Neural progenitor cell (in vitro differentiated cells): ENCODE data around the gene KIAA0408.

Experiments
- CTCF ChIP-seq: fragments of 200-600 bp; sonication (generic); IDR thresholded peaks from 2 replicates; pipeline ENCODE4 v1.5.1; 2017; ENCODE audit warnings: antibody characterized with exemption, mild to moderate bottlenecking
- EZH2 ChIP-seq: fragments of 200-600 bp; sonication (generic); IDR thresholded peaks from 2 replicates; pipeline ENCODE4 v1.6.1; 2017; ENCODE audit warnings: antibody characterized with exemption, mild to moderate bottlenecking, moderate library complexity
- EZH2phosphoT487 ChIP-seq: fragments of 200-600 bp; sonication (generic); IDR thresholded peaks from 2 replicates; pipeline ENCODE4 v1.6.1; 2017; ENCODE audit warnings: antibody characterized with exemption

- TF ChIP-seq CTCF (no peak), EZH2 (no peak), EZH2phosphoT487 (no peak)
These were observed 44.1 kb downstream of the KIAA0408 start for GRCh38 chr6:127415096-127415495.
